ENCODE measurements around the gene PROB1. TPM values are rescaled to one million over a fixed set of nuclear protein-coding genes. Genes with fewer than 3 reads are reported as not detected.

The PROB1 gene
- total and polyA plus RNA-seq, 9 of the 15 experiments (the other 6 are each of a cell fraction or from before 2014, with no cell fraction given): 0.01 to 1.8 (median 0.47) TPM

DNA sequence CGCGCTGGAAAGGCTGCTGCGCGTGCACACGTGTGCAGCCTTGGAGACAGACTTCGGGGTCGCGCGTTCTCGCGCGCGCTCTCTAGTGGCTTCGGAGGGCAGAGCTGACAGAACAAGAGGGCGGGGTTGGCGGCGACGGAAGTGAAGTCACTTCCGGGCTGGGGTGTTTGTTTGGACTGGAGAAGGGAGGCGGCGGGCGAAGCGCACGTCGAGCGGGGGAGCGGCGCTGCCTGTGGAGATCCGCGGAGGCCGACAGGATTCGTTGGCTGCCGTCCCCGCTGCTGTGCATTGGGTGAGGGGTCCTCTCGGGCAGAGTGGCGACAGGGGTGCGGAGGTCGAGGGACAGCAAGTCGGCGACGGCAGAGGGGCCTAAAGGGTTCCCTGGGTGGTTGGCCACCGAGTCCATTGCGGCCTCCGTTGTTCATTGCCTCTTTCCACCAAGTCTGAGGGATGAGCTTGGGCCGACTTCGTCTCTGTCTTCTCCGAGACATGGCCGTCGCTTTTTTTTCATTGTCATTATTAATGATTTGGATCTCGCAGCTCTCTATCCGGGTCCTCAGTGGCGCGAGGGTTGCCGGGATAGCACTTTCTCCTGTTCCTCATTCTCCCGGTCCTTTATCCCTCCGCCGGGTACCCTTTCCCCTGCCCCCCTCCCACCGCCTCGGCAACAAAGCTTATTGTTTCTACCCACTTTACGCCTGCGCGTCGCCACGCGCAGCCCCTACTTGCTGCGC is 53.0 kb downstream of the PROB1 start, which contains the start of gene PAIP2 (continued):
- peak; percentile 44; the same call in 1 of the 2 replicates for TF ChIP-seq ATF3 (IDR thresholded peaks at IDR 0.05)
- TF ChIP-seq ATF3 (CRISPR knock-in tag; conservative IDR thresholded peaks at IDR 0.05): no peak
- TF ChIP-seq MYNN (IDR thresholded peaks at IDR 0.05): peak; percentile 62; the same call in 1 of the 2 replicates
- no peak for TF ChIP-seq MYNN (CRISPR knock-in tag; IDR thresholded peaks at IDR 0.05)
- no peak for TF ChIP-seq HDAC3 (IDR thresholded peaks at IDR 0.05; ENCODE audit: borderline replicate concordance, partially characterized antibody)
- peak in 1 of 2 experiments; percentile 50; a peak in 1 of 4 replicates for TF ChIP-seq TRIM24 (IDR thresholded peaks at IDR 0.05)
- TF ChIP-seq ZNF695 (CRISPR knock-in tag; IDR thresholded peaks at IDR 0.05): no peak
- TF ChIP-seq, protein P1, sequence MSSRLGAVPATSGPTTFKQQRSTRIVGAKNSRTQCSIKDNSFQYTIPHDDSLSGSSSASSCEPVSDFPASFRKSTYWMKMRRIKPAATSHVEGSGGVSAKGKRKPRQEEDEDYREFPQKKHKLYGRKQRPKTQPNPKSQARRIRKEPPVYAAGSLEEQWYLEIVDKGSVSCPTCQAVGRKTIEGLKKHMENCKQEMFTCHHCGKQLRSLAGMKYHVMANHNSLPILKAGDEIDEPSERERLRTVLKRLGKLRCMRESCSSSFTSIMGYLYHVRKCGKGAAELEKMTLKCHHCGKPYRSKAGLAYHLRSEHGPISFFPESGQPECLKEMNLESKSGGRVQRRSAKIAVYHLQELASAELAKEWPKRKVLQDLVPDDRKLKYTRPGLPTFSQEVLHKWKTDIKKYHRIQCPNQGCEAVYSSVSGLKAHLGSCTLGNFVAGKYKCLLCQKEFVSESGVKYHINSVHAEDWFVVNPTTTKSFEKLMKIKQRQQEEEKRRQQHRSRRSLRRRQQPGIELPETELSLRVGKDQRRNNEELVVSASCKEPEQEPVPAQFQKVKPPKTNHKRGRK (tag; IDR thresholded peaks at IDR 0.05): no peak
- no peak for TF ChIP-seq ADNP (tag; IDR thresholded peaks at IDR 0.05)
- TF ChIP-seq, protein P2, sequence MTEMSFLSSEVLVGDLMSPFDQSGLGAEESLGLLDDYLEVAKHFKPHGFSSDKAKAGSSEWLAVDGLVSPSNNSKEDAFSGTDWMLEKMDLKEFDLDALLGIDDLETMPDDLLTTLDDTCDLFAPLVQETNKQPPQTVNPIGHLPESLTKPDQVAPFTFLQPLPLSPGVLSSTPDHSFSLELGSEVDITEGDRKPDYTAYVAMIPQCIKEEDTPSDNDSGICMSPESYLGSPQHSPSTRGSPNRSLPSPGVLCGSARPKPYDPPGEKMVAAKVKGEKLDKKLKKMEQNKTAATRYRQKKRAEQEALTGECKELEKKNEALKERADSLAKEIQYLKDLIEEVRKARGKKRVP (CRISPR knock-in tag; IDR thresholded peaks at IDR 0.05): no peak
- TF ChIP-seq GATAD2B (IDR thresholded peaks at IDR 0.05; ENCODE audit: borderline replicate concordance): no peak
- peak in 1 of 2 experiments; percentile 65; a peak in 2 of 4 replicates for TF ChIP-seq MLLT1 (IDR thresholded peaks at IDR 0.05)
- peak; percentile 96 for TF ChIP-seq GABPA (tag; conservative IDR thresholded peaks at IDR 0.05; ENCODE audit: low read depth)
- TF ChIP-seq LCOR (CRISPR knock-in tag; IDR thresholded peaks at IDR 0.05): no peak; the same call in 1 of the 2 replicates
- TF ChIP-seq SAFB2 (IDR thresholded peaks at IDR 0.05; ENCODE audit: borderline replicate concordance, low read depth, low read length, severe bottlenecking): no peak
- TF ChIP-seq PURB (CRISPR knock-in tag; IDR thresholded peaks at IDR 0.05; ENCODE audit: low read depth): no peak
- peak; percentile 63 to 81 for TF ChIP-seq MAZ (CRISPR knock-in tag; conservative IDR thresholded peaks at IDR 0.05 in 1 of 2, IDR thresholded peaks at IDR 0.05 in 1 of 2)
- TF ChIP-seq CCAR2 (IDR thresholded peaks at IDR 0.05; ENCODE audit: low read depth, low read length): no peak
- peak; percentile 98 for TF ChIP-seq POLR2G (IDR thresholded peaks at IDR 0.05; ENCODE audit: low read depth, low read length)
- TF ChIP-seq ZNF764 (CRISPR knock-in tag; IDR thresholded peaks at IDR 0.05; ENCODE audit: low read depth): no peak
- TF ChIP-seq RB1 (IDR thresholded peaks at IDR 0.05; ENCODE audit: low read depth): peak; percentile 87; the same call in 1 of the 2 replicates
- peak in 1 of 2 experiments; percentile 56; a peak in 1 of 4 replicates for TF ChIP-seq TBL1XR1 (IDR thresholded peaks at IDR 0.05; ENCODE audit: low read length in 2 of 2)
